Lung (tissue), 12 donors: Measurements from ENCODE around the gene CDSN. TPM values are rescaled to one million over a fixed set of nuclear protein-coding genes. Genes with fewer than 3 reads are reported as not detected.

Experiments
- ATAC-seq: fragments of 200-7000 bp; cut with Tn5 transposase; one replicate; pipeline ENCODE4 v1.9.1; 2020; ENCODE audit warnings: moderate number of reproducible peaks; ENCODE audit not compliant: insufficient read depth, low FRiP score
- DNase-seq, 3 donors: peaks; one replicate each; pipeline ENCODE4 v3.0.0-alpha.2; 2013 to 2017
- H3K27ac ChIP-seq, 2 donors: one replicate each; pipeline ENCODE4 v1.5.1; 2013; ENCODE audit warnings: mild to moderate bottlenecking in 2 of 2, moderate library complexity in 2 of 2, control low read depth in 1 of 2, inconsistent platforms in 1 of 2, low read depth in 1 of 2, low read length in 1 of 2
- H3K27me3 ChIP-seq, 3 donors: one replicate each; pipeline ENCODE4 v1.5.1; 2013; ENCODE audit warnings: low read length in 2 of 3; ENCODE audit not compliant: control insufficient read depth in 3 of 3, insufficient read depth in 3 of 3
- H3K36me3 ChIP-seq, 4 donors: one replicate each; pipeline ENCODE4 v1.5.1; 2013; ENCODE audit warnings: low read length in 4 of 4, mild to moderate bottlenecking in 1 of 4, moderate library complexity in 1 of 4; ENCODE audit not compliant: control insufficient read depth in 4 of 4, insufficient read depth in 4 of 4
- H3K4me1 ChIP-seq, 5 donors: one replicate each; pipeline ENCODE4 v1.5.1; 2013; ENCODE audit warnings: low read length in 5 of 5, mild to moderate bottlenecking in 2 of 5, moderate library complexity in 1 of 5; ENCODE audit not compliant: control insufficient read depth in 5 of 5, insufficient read depth in 5 of 5
- H3K4me3 ChIP-seq: one replicate; pipeline ENCODE4 v1.5.1; 2013; ENCODE audit warnings: mild to moderate bottlenecking, control low read depth, moderate library complexity
- H3K9ac ChIP-seq, 2 donors: one replicate each; pipeline ENCODE4 v1.5.1; 2013; ENCODE audit warnings: low read length in 2 of 2, control low read depth in 1 of 2; ENCODE audit not compliant: insufficient read depth in 1 of 2
- H3K9me3 ChIP-seq, 4 donors: one replicate each; pipeline ENCODE4 v1.5.1; 2013; ENCODE audit warnings: low read length in 3 of 4, mild to moderate bottlenecking in 1 of 4, moderate library complexity in 1 of 4; ENCODE audit not compliant: control insufficient read depth in 4 of 4, insufficient read depth in 3 of 4
- WGBS, 2 donors: extraction: QIAGEN DNeasy Blood & Tissue Kit; methylation state at CpG; one replicate each; pipeline ENCODE4 v1.1.7; 2013; 5-methylcytosine and 5-hydroxymethylcytosine counted together
- polyA plus RNA-seq, 2 donors: library from polyadenylated mRNA; stranded (reverse); fragments of 200-250 nt; gene quantifications; one replicate each; pipeline ENCODE4 v1.2.1, GENCODE V29; 2013
- total RNA-seq, 2 donors: library from RNA; depleted of rRNA in 1 of 2; stranded (reverse); fragments of >200 nt in 1 of 2; gene quantifications; one replicate each; pipeline ENCODE4 v1.2.1, GENCODE V29; 2014 to 2021
- TF ChIP-seq, protein P1 (sequence below): IDR thresholded peaks from 2 replicates; pipeline ENCODE4 v1.5.1; 2012; ENCODE audit warnings: mild to moderate bottlenecking; ENCODE audit errors: control extremely low read depth, extremely low read depth
- donor health status: control.
- donor health status: control.
- donor health status: Bipolar disorder and iron deficiency.
- donor health status: healthy.
- donor health status: DM: yes; HTN: yes; CAD: no.

The CDSN gene
- total and polyA plus RNA-seq, 4 donors = 0.05 to 0.10 (median 0.06) TPM; not detected in 1

DNA sequence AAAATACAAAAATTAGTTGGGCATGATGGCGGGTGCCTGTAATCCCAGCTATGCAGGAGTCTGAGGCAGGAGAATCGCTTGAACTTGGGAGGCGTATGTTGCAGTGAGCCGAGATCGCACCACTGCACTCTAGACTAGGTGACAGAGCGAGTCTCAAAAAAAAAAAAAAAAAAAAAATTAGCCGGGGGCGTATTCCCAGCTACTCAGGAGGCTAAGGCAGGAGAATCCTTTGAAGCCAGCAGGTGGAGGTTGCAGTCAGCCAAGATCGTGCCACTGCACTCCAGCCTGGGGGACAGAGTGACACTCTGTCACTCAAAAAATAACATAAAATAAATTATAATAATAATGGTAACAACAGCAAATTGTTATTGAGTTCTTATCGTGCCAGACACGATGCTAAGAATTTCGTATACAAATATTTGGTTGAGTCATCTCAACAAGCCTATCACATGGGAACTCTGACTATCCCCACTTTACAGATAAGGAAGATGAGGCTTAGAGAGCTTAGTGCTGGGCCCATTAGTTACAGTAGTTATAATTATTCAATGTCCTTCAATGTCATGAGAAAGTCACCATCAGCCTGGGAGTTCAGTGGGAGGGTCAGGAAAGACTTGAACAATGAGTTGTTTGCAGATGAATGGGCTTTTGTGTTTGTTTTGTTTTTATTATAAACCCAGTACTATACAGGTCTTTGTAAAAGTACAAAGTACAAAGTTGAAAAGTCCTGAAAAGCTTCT, 27.3 kb downstream of the CDSN start:
- ATAC-seq = no peak
- 79 to 91% methylated on average over 12 of the region's 12 CpGs for WGBS, 2 donors

DNA sequence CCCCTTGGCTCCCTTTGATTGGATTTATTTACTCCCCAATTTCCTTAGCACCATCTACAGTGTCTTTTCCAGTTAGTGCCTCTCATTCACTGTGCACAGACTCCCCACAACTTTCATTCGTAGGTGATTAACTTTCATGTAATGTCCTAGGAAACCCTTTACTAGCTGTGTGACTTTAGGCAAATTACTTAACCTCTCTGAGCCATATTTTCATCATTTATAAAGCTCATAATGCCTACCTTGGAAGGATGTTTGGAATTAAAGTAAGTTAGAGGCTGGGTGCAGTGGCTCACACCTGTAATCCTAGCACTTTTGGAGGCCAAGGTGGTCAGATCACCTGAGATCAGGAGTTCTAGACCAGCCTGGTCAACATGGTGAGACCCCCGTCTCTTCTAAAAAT, 28.0 kb downstream of the CDSN start:
- Histone ChIP-seq H3K27me3 (no peaks in the 10 kb centered on the region), H3K4me3 (no peak overlapping the region), H3K27ac (no peak overlapping the region), H3K36me3 (no peaks in the 10 kb centered on the region), H3K4me1 (peaks cover 0 to 7% (median 0%) of the 10 kb centered on the region in 5 donors), H3K9me3 (no peaks in the 10 kb centered on the region), H3K9ac (no peak overlapping the region)
- TF ChIP-seq, protein P1, sequence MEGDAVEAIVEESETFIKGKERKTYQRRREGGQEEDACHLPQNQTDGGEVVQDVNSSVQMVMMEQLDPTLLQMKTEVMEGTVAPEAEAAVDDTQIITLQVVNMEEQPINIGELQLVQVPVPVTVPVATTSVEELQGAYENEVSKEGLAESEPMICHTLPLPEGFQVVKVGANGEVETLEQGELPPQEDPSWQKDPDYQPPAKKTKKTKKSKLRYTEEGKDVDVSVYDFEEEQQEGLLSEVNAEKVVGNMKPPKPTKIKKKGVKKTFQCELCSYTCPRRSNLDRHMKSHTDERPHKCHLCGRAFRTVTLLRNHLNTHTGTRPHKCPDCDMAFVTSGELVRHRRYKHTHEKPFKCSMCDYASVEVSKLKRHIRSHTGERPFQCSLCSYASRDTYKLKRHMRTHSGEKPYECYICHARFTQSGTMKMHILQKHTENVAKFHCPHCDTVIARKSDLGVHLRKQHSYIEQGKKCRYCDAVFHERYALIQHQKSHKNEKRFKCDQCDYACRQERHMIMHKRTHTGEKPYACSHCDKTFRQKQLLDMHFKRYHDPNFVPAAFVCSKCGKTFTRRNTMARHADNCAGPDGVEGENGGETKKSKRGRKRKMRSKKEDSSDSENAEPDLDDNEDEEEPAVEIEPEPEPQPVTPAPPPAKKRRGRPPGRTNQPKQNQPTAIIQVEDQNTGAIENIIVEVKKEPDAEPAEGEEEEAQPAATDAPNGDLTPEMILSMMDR = no peak
- 85 to 92% methylated on average over 2 of the region's 2 CpGs for WGBS, 2 donors
- ATAC-seq (no peak), DNase-seq (no peak)

More for the DNA sequence above, 27.3 kb downstream of the CDSN start:
- peaks cover 0 to 7% (median 0%) of the 10 kb centered on the region in 5 donors for H3K4me1 ChIP-seq
- no peak overlapping the region for H3K27ac ChIP-seq
- H3K36me3 ChIP-seq = no peaks in the 10 kb centered on the region
- H3K9me3 ChIP-seq = no peaks in the 10 kb centered on the region
- DNase-seq = no peak
- H3K27me3 ChIP-seq = no peaks in the 10 kb centered on the region
- TF ChIP-seq, protein P1 = no peak
- H3K4me3 ChIP-seq = no peak overlapping the region
- H3K9ac ChIP-seq = no peak overlapping the region

DNA sequence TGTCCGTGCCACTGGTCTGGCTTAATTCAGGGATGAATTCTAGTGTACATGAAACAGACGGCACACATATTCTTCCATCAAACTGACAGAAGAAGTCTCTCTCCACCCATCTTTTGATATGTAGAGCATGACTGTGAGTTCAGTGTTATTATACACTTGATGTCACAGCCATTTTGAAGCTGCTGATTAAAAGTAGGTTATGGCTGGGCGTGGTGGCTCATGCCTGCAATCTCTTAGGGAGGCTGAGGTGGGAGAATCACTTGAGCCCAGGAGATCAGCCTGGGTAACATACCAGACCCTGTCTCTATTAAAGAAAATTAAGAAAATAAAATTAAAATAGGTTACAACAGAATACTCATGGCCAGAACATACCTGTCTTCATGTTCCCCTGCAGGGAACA, 28.6 kb downstream of the CDSN start:
- Histone ChIP-seq H3K27me3 (peaks cover 0 to 2% (median 0%) of the 10 kb centered on the region in 3 donors), H3K27ac (no peak overlapping the region), H3K4me3 (no peak overlapping the region), H3K4me1 (peaks cover 0 to 4% (median 0%) of the 10 kb centered on the region in 5 donors), H3K9me3 (no peaks in the 10 kb centered on the region), H3K9ac (no peak overlapping the region), H3K36me3 (no peaks in the 10 kb centered on the region)
- whole genome bisulfite sequencing, 2 donors = 45 to 61% methylated on average over 3 of the region's 3 CpGs
- TF ChIP-seq, protein P1 = no peak
- ATAC-seq (no peak), DNase-seq (no peak)
